Left forelimb (tissue), 1 donor: Measurements from ENCODE around the gene EVI5.
A peak's percentile ranks its signal among the peaks of the same experiment; 100 is the strongest.

Experiments used
- DNase-seq: peaks from one replicate; pipeline ENCODE4 v3.0.0-alpha.2; 2018; ENCODE audit warnings: low spot score

EVI5 gene

GRCh38 chr1:92515796-92516201 lies 269.1 kb downstream of the EVI5 start:
- no peak for DNase-seq

- DNase-seq: no peak
These were observed 273.4 kb downstream of the EVI5 start for GRCh38 chr1:92511541-92511940.

DNA sequence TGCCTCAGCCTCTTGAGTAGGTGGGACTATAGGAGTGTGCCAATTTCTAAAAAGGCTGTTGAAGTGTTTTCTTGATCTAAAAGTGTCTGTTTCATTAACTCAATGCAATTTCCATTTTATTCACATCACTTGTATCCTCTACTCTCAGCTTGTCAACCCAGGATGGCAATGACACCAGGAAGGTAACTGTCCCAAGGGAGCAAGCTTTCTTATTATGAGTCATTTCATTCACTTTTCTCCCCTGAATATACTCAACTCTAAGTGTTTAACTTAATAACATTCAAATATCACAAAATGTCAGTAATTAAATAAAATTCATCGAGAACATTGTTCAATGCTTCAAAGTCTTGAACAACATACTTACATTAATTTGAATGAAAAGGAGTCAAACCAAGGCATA lies 275.3 kb downstream of the EVI5 start:
- DNase-seq: no peak

DNA sequence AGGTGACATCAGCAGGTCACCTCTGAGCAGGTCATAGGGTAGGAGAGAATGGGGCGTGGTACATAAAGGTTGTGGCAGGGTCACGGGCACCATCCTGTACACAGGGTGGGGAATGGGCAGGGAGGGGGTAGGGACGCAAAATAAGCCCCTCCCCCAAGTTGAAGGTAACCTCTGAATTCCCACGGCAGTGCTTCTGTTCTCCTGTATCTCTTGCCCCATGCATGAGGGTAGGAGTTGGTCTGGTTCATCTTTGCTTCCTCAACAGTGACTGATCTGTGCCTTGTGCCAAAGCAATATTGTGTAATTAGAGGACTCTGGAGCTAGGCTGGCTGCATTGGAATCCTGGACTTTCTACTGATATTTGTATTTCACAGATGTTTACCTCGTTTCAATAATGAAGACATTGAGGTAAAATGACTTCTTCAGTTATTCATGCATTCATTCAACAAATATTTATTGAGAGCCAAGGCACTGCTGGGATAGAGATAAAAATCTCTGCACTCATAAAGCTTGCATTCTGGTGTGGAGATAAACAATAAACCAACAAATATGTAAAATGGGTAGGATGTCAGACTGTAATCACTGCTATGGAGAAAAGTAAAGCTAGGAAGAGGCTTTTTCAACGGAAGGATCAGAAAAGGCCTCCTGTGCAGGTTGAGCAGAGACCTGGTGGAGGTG lies 279.8 kb downstream of the EVI5 start:
- no peak for DNase-seq

- no peak for DNase-seq
These were observed 280.5 kb downstream of the EVI5 start for GRCh38 chr1:92504291-92505014.

- no peak for DNase-seq
These were observed 281.0 kb downstream of the EVI5 start for GRCh38 chr1:92503926-92504285.

GRCh38 chr1:92503043-92503925 lies 281.6 kb downstream of the EVI5 start:
- no peak for DNase-seq

GRCh38 chr1:92502247-92502646 lies 282.7 kb downstream of the EVI5 start:
- no peak for DNase-seq

GRCh38 chr1:92500552-92500951 lies 284.4 kb downstream of the EVI5 start:
- DNase-seq: no peak

DNA sequence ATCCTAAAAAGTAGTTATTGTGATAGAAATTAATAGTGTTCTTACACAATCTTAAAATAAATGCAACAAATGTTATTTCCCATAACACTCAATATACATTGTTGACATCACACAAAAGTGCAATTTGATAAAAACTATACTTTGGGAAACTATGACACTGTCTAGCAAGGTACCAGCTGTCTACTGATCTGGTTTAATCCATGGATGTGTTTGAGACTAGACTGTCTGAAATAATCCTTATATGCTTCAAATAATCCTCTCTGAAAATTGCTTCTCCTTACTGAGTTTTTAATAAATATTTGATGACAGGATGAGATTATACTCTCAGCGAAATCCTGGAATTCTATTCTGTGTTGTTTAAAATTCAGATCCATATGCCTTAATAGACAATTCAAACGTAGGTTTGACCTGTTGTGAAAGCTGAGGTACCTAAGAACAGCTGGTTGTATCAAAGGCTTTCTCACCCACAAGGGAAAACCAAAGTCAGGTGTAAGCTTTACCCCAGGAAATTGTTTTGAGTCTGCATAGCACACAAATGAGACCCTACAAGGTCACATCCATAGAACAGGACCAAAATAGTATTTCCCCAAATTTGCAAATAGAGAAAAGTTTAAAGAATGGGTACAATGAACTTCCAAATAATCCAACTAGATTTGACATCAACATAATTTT lies 289.4 kb downstream of the EVI5 start:
- DNase-seq: no peak

- DNase-seq: no peak
These were observed 290.3 kb downstream of the EVI5 start for GRCh38 chr1:92494485-92495141.

GRCh38 chr1:92493139-92493538 lies 291.8 kb downstream of the EVI5 start:
- no peak for DNase-seq

- DNase-seq: no peak
These were observed 296.1 kb downstream of the EVI5 start for GRCh38 chr1:92488832-92489231.

DNA sequence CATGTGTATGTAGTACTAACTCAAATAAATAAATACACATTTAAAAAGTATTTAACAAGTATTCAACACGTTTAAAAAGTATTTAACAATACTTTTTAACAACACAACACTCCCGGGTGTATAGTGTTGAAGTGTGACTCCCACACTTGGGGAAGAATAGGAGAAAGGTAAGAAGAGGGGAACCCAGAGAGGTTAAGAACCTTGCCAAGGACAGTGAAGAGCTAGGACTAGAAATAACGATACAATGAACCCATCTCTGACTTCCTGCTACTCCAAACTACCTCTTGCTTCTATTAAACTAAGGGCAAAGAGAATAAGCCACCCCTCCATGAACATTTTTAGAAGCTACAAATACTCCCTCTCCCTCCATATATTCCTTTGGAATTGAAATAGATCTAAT lies 296.5 kb downstream of the EVI5 start:
- no peak for DNase-seq

DNA sequence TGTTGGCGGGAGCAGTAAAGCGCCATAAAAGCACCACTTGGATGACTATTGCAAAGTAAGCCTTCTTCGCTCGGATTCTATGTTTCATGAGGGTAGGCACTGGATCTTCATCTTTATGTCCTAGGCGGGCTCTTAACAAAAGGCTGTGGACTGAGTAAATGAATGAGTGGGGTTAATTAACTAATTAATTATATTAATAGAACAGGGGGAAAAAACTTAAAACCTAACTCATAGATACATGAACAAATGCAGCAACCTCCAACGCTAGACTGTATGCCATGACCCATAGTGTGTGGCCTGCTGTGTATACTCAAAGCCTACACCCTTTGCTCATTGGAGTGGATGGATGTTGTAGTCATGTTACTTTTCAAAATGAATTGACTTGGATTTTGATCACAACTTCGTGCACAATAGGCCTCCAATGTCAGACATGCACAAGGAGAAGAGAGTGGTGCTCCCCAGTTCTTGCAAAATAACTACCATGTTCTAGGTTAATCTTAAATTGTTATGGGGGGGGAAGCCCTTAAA lies 297.8 kb downstream of the EVI5 start:
- DNase-seq: no peak

- peak; percentile 67 for DNase-seq
These were observed 298.4 kb downstream of the EVI5 start, which contains the start of gene GFI1 for GRCh38 chr1:92486251-92487077. Gene GFI1, minus strand, starts transcription at chr1:92486925. Its CDS starts 3,438 bp downstream, at chr1:92483487.

DNA sequence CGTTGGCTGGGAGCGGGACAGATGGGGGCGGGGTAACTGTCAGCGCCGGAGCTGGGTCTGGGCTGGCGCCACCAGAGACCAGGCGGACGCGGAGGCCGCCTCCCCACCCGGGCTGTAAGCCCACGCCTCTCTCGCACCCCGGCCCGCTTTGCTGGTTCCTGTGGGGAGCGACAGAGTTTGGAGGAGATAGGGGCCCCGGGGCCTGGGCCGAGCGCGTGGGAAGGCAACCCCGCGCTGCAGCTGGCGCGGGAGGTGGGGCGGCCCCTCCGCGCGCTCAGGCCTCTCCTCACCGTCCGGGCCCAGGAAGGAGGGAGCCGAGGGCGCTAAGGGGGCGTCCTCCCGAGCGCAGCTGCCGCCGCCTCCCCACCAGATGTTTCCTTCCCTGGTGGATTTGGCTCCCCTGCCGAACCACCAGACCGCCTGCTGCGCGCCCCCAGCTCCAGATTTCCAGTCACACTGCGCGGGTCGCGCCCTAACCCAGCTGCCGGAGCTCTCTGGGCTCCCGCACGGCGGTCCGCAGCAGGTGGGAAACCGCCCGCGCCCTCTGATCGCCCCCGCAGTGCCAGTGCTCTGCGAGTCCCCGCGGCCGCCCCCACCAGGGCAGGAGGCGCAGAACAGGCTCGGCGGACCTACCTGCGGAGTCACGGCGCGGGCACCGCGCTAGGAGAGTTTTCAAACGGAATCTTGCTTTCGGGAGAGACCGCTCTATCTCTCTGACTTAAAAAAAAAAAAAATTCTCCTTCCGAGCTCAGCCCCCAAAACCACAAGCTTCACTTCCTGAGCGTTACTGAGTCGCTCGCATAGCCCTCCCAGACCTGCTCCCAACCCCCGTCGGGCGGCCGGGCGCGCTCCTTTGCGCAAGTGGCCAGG lies 299.3 kb downstream of the EVI5 start:
- DNase-seq: peak; percentile 68

DNA sequence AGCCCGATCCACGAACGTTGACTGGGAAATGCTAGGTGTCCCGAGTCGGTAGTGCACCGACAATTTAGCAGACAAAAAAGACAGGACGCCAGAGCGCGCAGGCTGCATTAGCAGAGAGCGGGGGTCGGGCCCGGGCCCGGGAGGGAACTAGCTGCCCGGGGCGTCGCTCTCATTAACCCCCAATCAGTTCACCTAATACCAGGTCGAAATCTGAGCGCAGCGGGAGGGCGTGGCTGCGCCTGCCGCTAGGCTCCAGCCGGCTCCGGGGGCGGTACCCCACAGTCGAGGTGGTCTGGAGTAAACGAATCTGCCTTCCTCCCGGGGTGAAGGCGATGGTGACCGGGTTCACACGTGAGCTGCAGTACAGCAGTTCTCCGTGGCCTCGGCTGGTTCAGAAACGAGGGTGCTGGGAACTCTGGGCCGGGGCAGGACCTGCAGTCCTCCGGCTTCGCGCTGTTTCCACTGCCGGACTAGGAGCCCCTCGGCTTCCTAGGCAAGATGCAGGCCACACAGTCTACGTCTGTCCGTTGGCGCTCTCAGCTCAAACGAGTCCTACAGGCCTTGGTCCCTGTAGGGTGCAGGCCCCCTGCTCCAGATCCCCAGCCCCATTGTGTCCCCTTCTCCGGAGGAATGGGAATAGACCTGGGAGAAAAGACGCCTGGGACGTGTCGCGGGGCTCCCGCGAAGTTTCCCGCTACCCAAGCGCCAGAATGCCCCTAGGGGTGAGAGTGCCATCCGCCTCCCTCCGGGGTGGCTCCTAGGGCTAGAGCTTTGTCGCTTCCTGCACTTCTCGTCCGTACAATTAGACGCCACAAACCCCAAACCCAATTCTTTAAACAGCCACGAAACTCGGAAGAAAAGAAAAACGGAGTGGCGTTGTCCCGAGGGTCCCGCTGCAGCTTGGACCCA lies 300.2 kb downstream of the EVI5 start:
- DNase-seq: peak; percentile 72
